PFSK-1 (cell line): ENCODE measurements around the gene SUCNR1.

Experiments used
- FOXP2 ChIP-seq: optimal IDR thresholded peaks from 2 replicates; pipeline ENCODE3; 2011; ENCODE audit warnings: borderline replicate concordance, control low read depth, inconsistent platforms; ENCODE audit not compliant: insufficient read depth; ENCODE audit errors: extremely low read length, extremely low read depth
- POLR2AphosphoS5 ChIP-seq: IDR thresholded peaks from 2 replicates; pipeline ENCODE4 v1.6.1; 2012; ENCODE audit warnings: low read depth, mild to moderate bottlenecking, control low read depth, low read length, moderate library complexity
- REST ChIP-seq, 2 experiments: IDR thresholded peaks; 2 replicates each; pipeline versions ENCODE4 v1.6.1 to v1.8.0; 2011 to 2012; ENCODE audit warnings: low read depth in 2 of 2, low read length in 2 of 2, control low read depth in 1 of 2, inconsistent platforms in 1 of 2, mild to moderate bottlenecking in 1 of 2, moderate library complexity in 1 of 2; ENCODE audit not compliant: insufficient read depth in 1 of 2
- SIN3A ChIP-seq: IDR thresholded peaks from 2 replicates; pipeline ENCODE4 v1.6.1; 2012; ENCODE audit warnings: mild to moderate bottlenecking, low read length, moderate library complexity, borderline replicate concordance; ENCODE audit not compliant: insufficient read depth
- TAF1 ChIP-seq: IDR thresholded peaks from 2 replicates; pipeline ENCODE4 v1.6.1; 2012; ENCODE audit warnings: low read length, control low read depth, borderline replicate concordance; ENCODE audit not compliant: insufficient read depth

The SUCNR1 gene

DNA sequence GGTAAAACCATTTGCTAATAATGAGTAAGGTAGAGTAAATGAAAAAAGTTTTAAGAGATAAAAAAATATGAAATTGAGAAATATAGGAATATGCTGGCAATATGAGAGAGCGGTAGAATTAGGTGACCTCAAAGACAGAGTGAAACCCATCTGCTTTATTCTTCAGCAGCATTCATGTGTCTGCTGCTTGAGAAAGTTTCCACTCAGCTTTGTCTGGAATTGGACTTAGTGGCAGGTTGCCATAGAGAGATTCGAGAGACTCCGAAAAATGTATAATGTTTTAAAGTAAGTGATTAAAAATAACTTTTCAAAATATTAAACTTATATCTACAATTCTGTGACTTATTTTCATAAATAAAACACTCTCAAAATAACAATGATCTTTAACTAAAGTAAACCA is 5.0 kb downstream of the SUCNR1 start:
- TF ChIP-seq REST (IDR thresholded peaks at IDR 0.05; ENCODE audit: insufficient read depth in 1 of 2, low read depth in 2 of 2, low read length in 2 of 2): no peak
- TF ChIP-seq SIN3A: no peak
- no peak for TF ChIP-seq FOXP2
- TF ChIP-seq POLR2AphosphoS5: no peak
- no peak for TF ChIP-seq TAF1

DNA sequence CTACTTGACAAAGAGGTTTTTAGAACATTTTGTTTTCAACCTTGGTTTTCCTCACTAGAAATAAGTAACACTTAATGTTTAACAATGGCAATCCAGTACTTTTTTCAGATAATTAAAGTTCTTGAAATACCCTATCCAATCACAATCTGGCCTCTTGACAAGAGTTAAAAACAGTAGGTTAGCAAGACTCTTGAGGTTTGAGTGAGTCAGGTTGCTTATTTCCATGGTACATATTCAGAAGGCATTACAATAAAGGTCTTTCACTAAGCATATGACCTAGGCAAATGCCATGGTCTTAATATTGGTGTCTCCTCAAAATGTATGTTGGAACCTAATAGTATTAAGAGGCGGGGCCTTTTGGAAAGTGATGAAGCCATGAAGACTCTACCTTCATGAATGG is 5.6 kb downstream of the SUCNR1 start:
- TF ChIP-seq FOXP2 (no peak), REST (IDR thresholded peaks at IDR 0.05; ENCODE audit: insufficient read depth in 1 of 2, low read depth in 2 of 2, low read length in 2 of 2) (no peak), SIN3A (no peak), TAF1 (no peak), POLR2AphosphoS5 (no peak)

DNA sequence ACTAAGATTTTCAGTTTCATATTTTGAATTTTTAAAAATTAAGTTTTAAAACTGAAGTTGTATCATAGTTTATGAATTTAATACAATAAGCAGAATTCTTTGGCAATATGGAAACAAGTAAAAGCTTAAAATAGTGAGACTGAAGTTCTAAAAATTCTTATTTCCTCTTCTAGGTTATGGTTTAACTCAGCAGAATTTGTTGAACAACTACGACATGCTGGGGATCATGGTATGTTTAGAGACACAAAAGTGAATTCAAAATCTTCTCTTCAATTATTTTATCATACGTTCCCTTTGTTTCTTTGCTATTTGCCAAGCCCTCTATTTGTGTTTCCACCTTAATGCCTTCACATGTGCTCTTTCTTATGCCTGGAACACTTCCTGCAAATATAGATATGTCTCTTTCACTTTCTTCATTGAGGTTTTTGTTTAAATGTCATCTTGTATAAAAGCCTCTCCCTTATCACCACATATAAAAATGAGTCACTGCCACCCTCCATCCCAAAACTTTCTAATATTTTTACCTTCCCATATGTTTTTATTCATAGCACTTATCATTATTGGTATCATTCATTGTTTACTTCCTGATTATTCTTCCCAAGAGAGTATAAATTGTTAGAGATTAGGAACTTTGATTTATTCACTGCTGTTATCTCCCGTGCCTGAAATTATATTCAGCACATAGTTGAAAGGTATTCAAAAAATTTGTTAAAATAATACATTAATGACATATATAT is 6.4 kb downstream of the SUCNR1 start:
- no peak for TF ChIP-seq SIN3A
- TF ChIP-seq REST (IDR thresholded peaks at IDR 0.05; ENCODE audit: insufficient read depth in 1 of 2, low read depth in 2 of 2, low read length in 2 of 2): no peak
- no peak for TF ChIP-seq FOXP2
- TF ChIP-seq POLR2AphosphoS5: no peak
- TF ChIP-seq TAF1: no peak

- TF ChIP-seq POLR2AphosphoS5: no peak
- TF ChIP-seq SIN3A: no peak
- no peak for TF ChIP-seq TAF1
- no peak for TF ChIP-seq REST (IDR thresholded peaks at IDR 0.05; ENCODE audit: insufficient read depth in 1 of 2, low read depth in 2 of 2, low read length in 2 of 2)
- no peak for TF ChIP-seq FOXP2
Observed at GRCh38 chr3:151880416-151880690, 6.9 kb downstream of the SUCNR1 start.

DNA sequence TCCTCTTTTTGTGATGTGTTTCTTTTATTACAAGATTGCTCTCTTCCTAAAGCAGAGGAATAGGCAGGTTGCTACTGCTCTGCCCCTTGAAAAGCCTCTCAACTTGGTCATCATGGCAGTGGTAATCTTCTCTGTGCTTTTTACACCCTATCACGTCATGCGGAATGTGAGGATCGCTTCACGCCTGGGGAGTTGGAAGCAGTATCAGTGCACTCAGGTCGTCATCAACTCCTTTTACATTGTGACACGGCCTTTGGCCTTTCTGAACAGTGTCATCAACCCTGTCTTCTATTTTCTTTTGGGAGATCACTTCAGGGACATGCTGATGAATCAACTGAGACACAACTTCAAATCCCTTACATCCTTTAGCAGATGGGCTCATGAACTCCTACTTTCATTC is 7.7 kb downstream of the SUCNR1 start:
- TF ChIP-seq POLR2AphosphoS5 (no peak), FOXP2 (no peak), SIN3A (no peak), TAF1 (no peak), REST (IDR thresholded peaks at IDR 0.05; ENCODE audit: insufficient read depth in 1 of 2, low read depth in 2 of 2, low read length in 2 of 2) (no peak)
